K562 (cell line): ENCODE data around the gene ANAPC2. TPM values are rescaled to one million over a fixed set of nuclear protein-coding genes. Genes with fewer than 3 reads are reported as not detected.

Experiments used
- CSDE1 ChIP-seq, 2 experiments: fragments of 450-650 bp; IDR thresholded peaks; 2 replicates each; pipeline ENCODE4 v1.6.1; 2016; ENCODE audit warnings: mild to moderate bottlenecking in 1 of 2
- E2F1 ChIP-seq: sonication (generic); formaldehyde crosslinking; IDR thresholded peaks from 2 replicates; pipeline ENCODE4 v1.8.1; 2023; ENCODE audit warnings: mild to moderate bottlenecking, missing genetic modification reagents, moderate library complexity
- ESRRB ChIP-seq: fragments of 250-450 bp; sonication (Bioruptor Pico); IDR thresholded peaks from 2 replicates; pipeline ENCODE4 v1.5.0; 2020; ENCODE audit warnings: mild to moderate bottlenecking, moderate library complexity, borderline replicate concordance
- ETS1 ChIP-seq: conservative IDR thresholded peaks from 2 replicates; pipeline ENCODE4 v1.6.1; 2011; ENCODE audit warnings: low read depth, mild to moderate bottlenecking, low read length; ENCODE audit not compliant: control insufficient read depth
- HNRNPLL ChIP-seq: fragments of 200-400 bp; formaldehyde crosslinking; IDR thresholded peaks from 2 replicates; pipeline ENCODE4 v1.6.1; 2017; ENCODE audit warnings: low read length, low read depth, mild to moderate bottlenecking; ENCODE audit not compliant: poor library complexity, severe bottlenecking
- HOXB6 ChIP-seq: fragments of 250-450 bp; sonication (Bioruptor Pico); IDR thresholded peaks from 2 replicates; pipeline ENCODE4 v1.5.1; 2022; ENCODE audit warnings: mild to moderate bottlenecking, borderline replicate concordance
- ILK ChIP-seq: fragments of 450-650 bp; IDR thresholded peaks from 2 replicates; pipeline ENCODE4 v1.6.1; 2016; ENCODE audit warnings: missing genetic modification characterization, low read depth, mild to moderate bottlenecking, missing compliant biosample characterization, moderate library complexity, borderline replicate concordance
- MAFG ChIP-seq: fragments of 450-650 bp; conservative IDR thresholded peaks from 2 replicates; pipeline ENCODE4 v1.6.1; 2016; ENCODE audit warnings: missing genetic modification characterization, missing compliant biosample characterization
- NKRF ChIP-seq: fragments of 450-650 bp; IDR thresholded peaks from 2 replicates; pipeline ENCODE4 v1.6.1; 2016; ENCODE audit warnings: borderline replicate concordance
- NR2F6 ChIP-seq: fragments of 450-650 bp; formaldehyde crosslinking; IDR thresholded peaks from 2 replicates; pipeline ENCODE4 v1.4.0; 2020; ENCODE audit warnings: mild to moderate bottlenecking
- SNIP1 ChIP-seq: fragments of 450-650 bp; IDR thresholded peaks from 2 replicates; pipeline ENCODE4 v1.7.1; 2017; ENCODE audit warnings: low read depth, mild to moderate bottlenecking
- THRA ChIP-seq: fragments of 450-650 bp; IDR thresholded peaks from 2 replicates; pipeline ENCODE4 v1.6.1; 2017; ENCODE audit warnings: mild to moderate bottlenecking, moderate library complexity
- TOE1 ChIP-seq, 2 experiments: fragments of 450-650 bp in 1 of 2; sonication (generic) in 1 of 2; formaldehyde crosslinking in 1 of 2; IDR thresholded peaks; 2 replicates each; pipeline versions ENCODE4 v1.7.1 to v1.8.0; 2016 to 2022; ENCODE audit warnings: borderline replicate concordance in 2 of 2, mild to moderate bottlenecking in 2 of 2, antibody characterized with exemption in 1 of 2, inconsistent platforms in 1 of 2, low read depth in 1 of 2, missing genetic modification reagents in 1 of 2, moderate library complexity in 1 of 2
- ZEB2 ChIP-seq: fragments of 450-650 bp; IDR thresholded peaks from 2 replicates; pipeline ENCODE4 v1.6.1; 2016
- ZNF184 ChIP-seq: sonication (generic); formaldehyde crosslinking; IDR thresholded peaks from 2 replicates; pipeline ENCODE4 v1.5.0; 2020; ENCODE audit warnings: missing genetic modification reagents
- ZNF239 ChIP-seq: fragments of 250-450 bp; sonication (Bioruptor Pico); IDR thresholded peaks from 2 replicates; pipeline ENCODE4 v1.4.0; 2020; ENCODE audit warnings: mild to moderate bottlenecking
- ZNF445 ChIP-seq: fragments of 250-450 bp; sonication (Bioruptor Pico); IDR thresholded peaks from 2 replicates; pipeline ENCODE4 v1.4.0; 2020; ENCODE audit warnings: low read depth, mild to moderate bottlenecking, moderate library complexity
- polyA plus RNA-seq, 8 experiments: library from polyadenylated mRNA; depleted of rRNA in 4 of 8; stranded (reverse) in 5 of 8; unstranded in 3 of 8; fragments of >200 nt; fragmentation: Nextera tagmentation in 2 of 8; fragmentation: Illumina TruSeq in 1 of 8; extraction: Ambion mirVana in 2 of 8; extraction: Trizol in 1 of 8; gene quantifications; 2 replicates each; pipeline versions ENCODE4 v1.2.1 to v1.2.3, GENCODE V29; 2011 to 2014; ENCODE audit warnings: inconsistent platforms in 1 of 8, missing spikeins in 1 of 8
- total RNA-seq, 7 experiments: library from RNA; depleted of rRNA in 6 of 7; stranded (reverse); fragments of >200 nt in 6 of 7; fragmentation: Illumina TruSeq in 2 of 7; extraction: Trizol in 2 of 7; gene quantifications; 2 replicates each; pipeline versions ENCODE4 v1.2.1 to v1.2.3, GENCODE V29; 2011 to 2021; ENCODE audit warnings: low replicate concordance in 1 of 7

Gene ANAPC2
- total and polyA plus RNA-seq, 9 of the 15 experiments (the other 6 are each of a cell fraction or from before 2014, with no cell fraction given), result 0.11 to 56.5 (median 17.1) TPM; not detected in 1

GRCh38 chr9:137188490-137189296, at the start of gene ANAPC2, which contains the start of gene SSNA1 (continued):
- peak; percentile 74 for TF ChIP-seq HNRNPLL
- no peak for TF ChIP-seq MAFG
- TF ChIP-seq ILK (tag), result no peak
- TF ChIP-seq SNIP1, result no peak
- TF ChIP-seq E2F1 (CRISPR knock-in tag), result peak; percentile 61; the same call in 1 of the 2 replicates
- no peak for TF ChIP-seq ZNF239 (CRISPR knock-in tag)
- peak in 1 of 2 experiments; percentile 98; a peak in 1 of 4 replicates for TF ChIP-seq CSDE1 (IDR thresholded peaks at IDR 0.05)
- TF ChIP-seq ESRRB (CRISPR knock-in tag), result no peak
- TF ChIP-seq NR2F6 (CRISPR knock-in tag), result no peak
- TF ChIP-seq ZNF184, result no peak
- TF ChIP-seq NKRF, result peak; percentile 86
- peak; percentile 88 for TF ChIP-seq ETS1
- TF ChIP-seq ZEB2, result peak; percentile 66; the same call in 1 of the 2 replicates
- TF ChIP-seq THRA, result no peak
- TF ChIP-seq ZNF445 (CRISPR knock-in tag), result no peak
- TF ChIP-seq TOE1 (IDR thresholded peaks at IDR 0.05; ENCODE audit: borderline replicate concordance), result 0 out of 2 replicates have a peak, but pooled peaks have one; percentile 19
- no peak; the same call in none of the 2 replicates for TF ChIP-seq TOE1 (CRISPR knock-in tag; IDR thresholded peaks at IDR 0.05; ENCODE audit: borderline replicate concordance, low read depth)
- TF ChIP-seq HOXB6 (CRISPR knock-in tag), result no peak
